ENCODE results near the gene MICA.
"Not testable (repeated sequence)": the region's sequence is repeated elsewhere in the genome, so short reads cannot be mapped to it uniquely, and the experiment has no call there.

The MICA gene

GRCh38 chr6:31446481-31446880, 43.1 kb downstream of the MICA start:
- no peak for TF ChIP-seq CTCF (IDR thresholded peaks at IDR 0.05; ENCODE audit: control extremely low read depth, extremely low read depth, low read depth, missing control alignments)
- CTCF ChIA-PET, result interaction anchor here (1.9 kb wide), 1 partner anchor 15 kb away, joined by 4 read pairs; no protein-coding TSS in a partner anchor
- DNase-seq (ENCODE audit: extremely low spot score), result no peak
- POLR2A ChIA-PET, result no interaction called here

GRCh38 chr6:31446999-31447789, 43.8 kb downstream of the MICA start:
- DNase-seq (ENCODE audit: extremely low spot score); POLR2A ChIA-PET: not testable (repeated sequence)
- CTCF ChIA-PET, result interaction anchor here (1.9 to 2.1 kb wide), 2 partner anchors 10 to 16 kb away, joined by 4 read pairs; no protein-coding TSS in a partner anchor

GRCh38 chr6:31450751-31451150, 47.4 kb downstream of the MICA start:
- POLR2A ChIA-PET, result no interaction called here
- CTCF ChIA-PET, result no interaction called here
- no peak for TF ChIP-seq CTCF (IDR thresholded peaks at IDR 0.05; ENCODE audit: control extremely low read depth, extremely low read depth, low read depth, missing control alignments)
- no peak for DNase-seq (ENCODE audit: extremely low spot score)

GRCh38 chr6:31452859-31453258, 49.5 kb downstream of the MICA start:
- DNase-seq (ENCODE audit: extremely low spot score), result no peak
- no peak for TF ChIP-seq CTCF (IDR thresholded peaks at IDR 0.05; ENCODE audit: control extremely low read depth, extremely low read depth, low read depth, missing control alignments)
- CTCF ChIA-PET, result interaction anchor here (2.3 kb wide), 1 partner anchor 10 kb away, joined by 13 read pairs; no protein-coding TSS in a partner anchor
- POLR2A ChIA-PET, result interaction anchor here (1.2 kb wide), 1 partner anchor 10 kb away, joined by 5 read pairs; no protein-coding TSS in a partner anchor

- DNase-seq (ENCODE audit: extremely low spot score), result no peak
- POLR2A ChIA-PET, result no interaction called here
- CTCF ChIA-PET, result interaction anchor here (2.3 kb wide), 1 partner anchor 11 kb away, joined by 13 read pairs; no protein-coding TSS in a partner anchor
- TF ChIP-seq CTCF (IDR thresholded peaks at IDR 0.05; ENCODE audit: control extremely low read depth, extremely low read depth, low read depth, missing control alignments), result no peak
Measured at GRCh38 chr6:31453259-31453658, 49.9 kb downstream of the MICA start.

- POLR2A ChIA-PET; CTCF ChIA-PET; DNase-seq (ENCODE audit: extremely low spot score): not testable (repeated sequence)
Measured at GRCh38 chr6:31459864-31460263, 56.5 kb downstream of the MICA start.

- TF ChIP-seq CTCF (IDR thresholded peaks at IDR 0.05; ENCODE audit: control extremely low read depth, extremely low read depth, low read depth, missing control alignments), result no peak
- CTCF ChIA-PET, result interaction anchor here (1.4 to 2.5 kb wide), 3 partner anchors 13 to 94 kb away, joined by 3 to 9 read pairs (median 4); no protein-coding TSS in a partner anchor
- POLR2A ChIA-PET, result no interaction called here
- no peak for DNase-seq (ENCODE audit: extremely low spot score)
Measured at GRCh38 chr6:31460361-31461025, 57.1 kb downstream of the MICA start.
